GM23338 (cell line): ENCODE data around the gene RSAD1.

Experiments
- CREB1 ChIP-seq: fragments of 250-450 bp; sonication (Bioruptor Pico); IDR thresholded peaks from 2 replicates; pipeline ENCODE4 v1.5.0; 2020; ENCODE audit warnings: low read depth, mild to moderate bottlenecking, moderate library complexity
- CTCF ChIP-seq, 2 experiments: fragments of 200-600 bp in 1 of 2; sonication (generic) in 1 of 2; conservative IDR thresholded peaks; 2 replicates each; pipeline versions ENCODE4 v1.5.1 to v1.6.1; 2016 to 2017; ENCODE audit warnings: antibody characterized with exemption in 2 of 2, low read depth in 2 of 2, mild to moderate bottlenecking in 2 of 2, moderate library complexity in 1 of 2
- ETS1 ChIP-seq: IDR thresholded peaks from 2 replicates; pipeline ENCODE4 v1.6.1; 2016; ENCODE audit warnings: antibody characterized with exemption
- EZH2 ChIP-seq: fragments of 200-600 bp; sonication (generic); IDR thresholded peaks from one replicate; pipeline ENCODE4 v1.8.0; 2017; ENCODE audit warnings: antibody characterized with exemption, mild to moderate bottlenecking, low read depth; ENCODE audit not compliant: unreplicated experiment
- EZH2phosphoT487 ChIP-seq: fragments of 200-600 bp; sonication (generic); IDR thresholded peaks from one replicate; pipeline ENCODE4 v1.8.1; 2018; ENCODE audit warnings: antibody characterized with exemption; ENCODE audit not compliant: unreplicated experiment
- JUNB ChIP-seq: IDR thresholded peaks from one replicate; pipeline ENCODE4 v1.6.1; 2016; ENCODE audit warnings: antibody characterized with exemption; ENCODE audit not compliant: unreplicated experiment
- NANOG ChIP-seq: IDR thresholded peaks from 2 replicates; pipeline ENCODE4 v1.6.1; 2016; ENCODE audit warnings: antibody characterized with exemption, borderline replicate concordance
- POLR2AphosphoS5 ChIP-seq: IDR thresholded peaks from 2 replicates; pipeline ENCODE4 v1.6.1; 2016; ENCODE audit warnings: antibody characterized with exemption, low read depth
- REST ChIP-seq: IDR thresholded peaks from one replicate; pipeline ENCODE4 v1.6.1; 2018; ENCODE audit warnings: antibody characterized with exemption; ENCODE audit not compliant: unreplicated experiment
- STAT1 ChIP-seq: IDR thresholded peaks from one replicate; pipeline ENCODE4 v1.6.1; 2016; ENCODE audit warnings: antibody characterized with exemption; ENCODE audit not compliant: unreplicated experiment
- ZNF331 ChIP-seq: fragments of 250-450 bp; sonication (Bioruptor Pico); IDR thresholded peaks from 2 replicates; pipeline ENCODE4 v1.5.0; 2020; ENCODE audit warnings: low read depth, mild to moderate bottlenecking, moderate library complexity

GRCh38 chr17:50527155-50527762, 48.6 kb downstream of the RSAD1 start:
- no peak for TF ChIP-seq CTCF (conservative IDR thresholded peaks at IDR 0.05; ENCODE audit: low read depth in 2 of 2)
- TF ChIP-seq ETS1, result no peak
- TF ChIP-seq EZH2, result no peak
- TF ChIP-seq STAT1, result no peak
- TF ChIP-seq CREB1 (CRISPR knock-in tag), result no peak
- no peak for TF ChIP-seq POLR2AphosphoS5
- TF ChIP-seq EZH2phosphoT487, result no peak
- TF ChIP-seq REST, result no peak
- TF ChIP-seq ZNF331 (CRISPR knock-in tag), result no peak
- no peak for TF ChIP-seq NANOG
- TF ChIP-seq JUNB, result no peak
